ENCODE results near the gene ATF7IP. TPM values are rescaled to one million over a fixed set of nuclear protein-coding genes. Genes with fewer than 3 reads are reported as not detected.
A peak's percentile ranks its signal among the peaks of the same experiment; 100 is the strongest.

ATF7IP gene
- total and polyA plus RNA-seq, 12 donors, result 4.0 to 85.8 (median 66.2) TPM

DNA sequence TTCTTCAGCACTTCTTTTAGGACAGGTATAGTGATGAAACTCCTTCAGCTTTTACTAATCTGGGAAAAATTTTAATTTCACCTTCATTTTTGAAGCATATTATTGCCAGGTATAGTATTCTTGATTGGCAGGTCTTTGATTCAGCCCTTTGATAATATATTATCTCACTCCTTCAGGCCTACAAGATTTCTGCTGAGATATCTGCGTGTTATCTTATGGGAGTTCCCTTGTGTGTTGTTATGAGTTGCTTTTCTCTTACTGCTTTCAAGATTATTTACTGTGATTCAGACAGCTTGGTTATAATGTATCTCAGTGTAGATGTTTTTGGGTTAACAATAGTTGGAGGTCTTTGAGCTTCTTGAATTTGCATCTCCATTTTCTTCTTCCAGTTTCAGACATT lies 87.4 kb downstream of the ATF7IP start:
- Histone ChIP-seq H3K4me3 (no peak overlapping the region), H3K36me3 (peaks cover 0 to 94% (median 14%) of the 10 kb centered on the region in 9 donors), H3K4me1 (peaks cover 0 to 27% (median 0%) of the 10 kb centered on the region in 9 donors), H3K27ac (no peak overlapping the region), H3K9me3 (no peaks in the 10 kb centered on the region), H3K27me3 (no peaks in the 10 kb centered on the region)
- intact Hi-C loops (cut with DNase I), result loop anchor here in 2 of 10 donors (5.0 to 10.0 kb wide), 3 partner anchors 88 to 208 kb away; partner anchors contain the start of gene ATF7IP (in 1 of the 2)
- ATAC-seq (no peak), DNase-seq (no peak)
- WGBS, 2 donors, result 95% methylated on average over 1 of the region's 1 CpG
- no peak for TF ChIP-seq CTCF (IDR thresholded peaks at IDR 0.05)

DNA sequence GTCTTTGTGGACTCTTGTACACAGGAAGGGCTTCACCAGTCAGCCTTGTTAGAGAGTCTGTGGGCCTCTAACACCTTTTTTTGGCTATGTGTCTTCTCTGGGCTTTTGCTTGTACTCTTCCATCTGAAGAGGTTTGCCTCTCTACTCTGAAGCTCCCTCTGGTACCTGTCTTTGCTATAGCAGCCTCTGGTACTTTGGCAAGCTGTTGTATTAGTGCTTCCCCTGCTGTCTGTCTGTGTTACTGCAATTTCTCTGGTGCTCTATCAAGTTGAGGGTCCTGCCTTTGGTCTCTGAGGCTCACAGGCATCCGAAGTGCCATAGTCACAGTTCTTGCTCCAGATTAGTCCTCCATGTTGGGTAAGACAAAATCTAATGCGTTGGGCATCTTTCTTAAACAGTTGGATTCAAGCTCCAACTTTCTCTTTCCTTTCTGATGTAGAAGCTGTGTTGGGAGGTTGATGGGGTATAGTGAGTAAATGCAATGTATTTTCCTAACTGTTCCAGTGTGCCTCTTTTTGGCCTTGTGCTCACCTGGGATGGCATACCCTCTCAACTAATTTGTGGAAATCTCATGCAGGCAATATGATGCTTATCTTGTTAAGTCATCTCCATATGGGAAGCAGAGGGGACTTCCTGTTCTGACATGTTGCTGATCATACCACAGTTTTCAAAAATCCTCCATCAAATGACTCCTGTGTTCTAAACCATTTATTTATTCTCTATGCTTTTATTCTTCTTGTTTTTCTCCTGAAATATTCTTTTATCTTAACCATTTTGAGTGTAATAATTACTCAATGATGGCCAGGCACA lies 88.8 kb downstream of the ATF7IP start:
- Histone ChIP-seq H3K9me3 (no peaks in the 10 kb centered on the region), H3K27ac (no peak overlapping the region), H3K27me3 (no peaks in the 10 kb centered on the region), H3K4me3 (no peak overlapping the region), H3K36me3 (peaks cover 0 to 94% (median 14%) of the 10 kb centered on the region in 9 donors), H3K4me1 (peaks cover 0 to 27% (median 0%) of the 10 kb centered on the region in 9 donors)
- TF ChIP-seq CTCF (IDR thresholded peaks at IDR 0.05), result peak; percentile 6 to 59 (median 43)
- intact Hi-C loops (cut with DNase I), result loop anchor here in 2 of 10 donors (5.0 to 10.0 kb wide), 3 partner anchors 90 to 210 kb away; partner anchors contain the start of gene ATF7IP (in 1 of the 2)
- WGBS, 2 donors, result 49 to 67% methylated on average over 2 of the region's 2 CpGs
- ATAC-seq, result peak in 3 of 8 donors; percentile 38 to 46 (median 45)
- no peak for DNase-seq

DNA sequence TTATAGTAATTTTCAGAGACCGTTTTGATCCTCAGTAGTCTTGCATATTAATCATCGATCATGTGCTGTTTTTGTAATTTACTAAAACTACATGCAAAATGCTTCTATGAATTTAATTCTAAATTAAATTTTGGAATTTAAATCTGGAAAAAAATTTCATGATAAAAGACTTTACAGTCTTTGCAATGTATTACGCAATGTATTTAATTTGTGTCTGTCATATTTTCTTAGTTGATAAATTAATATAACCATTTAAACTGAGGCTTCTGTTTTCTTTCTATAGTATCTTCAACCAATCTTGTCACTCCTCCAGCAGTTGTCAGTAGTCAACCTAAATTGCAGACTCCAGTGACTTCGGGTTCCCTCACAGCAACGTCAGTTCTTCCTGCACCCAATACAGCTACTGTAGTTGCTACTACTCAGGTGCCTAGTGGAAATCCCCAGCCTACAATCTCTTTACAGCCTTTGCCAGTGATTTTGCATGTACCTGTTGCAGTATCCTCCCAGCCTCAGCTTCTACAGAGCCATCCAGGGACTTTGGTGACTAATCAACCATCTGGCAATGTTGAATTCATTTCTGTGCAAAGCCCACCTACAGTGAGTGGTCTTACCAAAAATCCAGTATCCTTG lies 94.8 kb downstream of the ATF7IP start:
- no peak for TF ChIP-seq CTCF (IDR thresholded peaks at IDR 0.05)
- Histone ChIP-seq H3K4me3 (no peak overlapping the region), H3K9me3 (no peaks in the 10 kb centered on the region), H3K27me3 (no peaks in the 10 kb centered on the region), H3K4me1 (no peaks in the 10 kb centered on the region), H3K36me3 (peaks cover 0 to 97% (median 20%) of the 10 kb centered on the region in 9 donors), H3K27ac (no peak overlapping the region)
- 94 to 100% methylated on average over 5 of the region's 5 CpGs for WGBS, 2 donors
- DNase-seq (no peak), ATAC-seq (no peak)
- intact Hi-C loops (cut with DNase I), result no loop called here

DNA sequence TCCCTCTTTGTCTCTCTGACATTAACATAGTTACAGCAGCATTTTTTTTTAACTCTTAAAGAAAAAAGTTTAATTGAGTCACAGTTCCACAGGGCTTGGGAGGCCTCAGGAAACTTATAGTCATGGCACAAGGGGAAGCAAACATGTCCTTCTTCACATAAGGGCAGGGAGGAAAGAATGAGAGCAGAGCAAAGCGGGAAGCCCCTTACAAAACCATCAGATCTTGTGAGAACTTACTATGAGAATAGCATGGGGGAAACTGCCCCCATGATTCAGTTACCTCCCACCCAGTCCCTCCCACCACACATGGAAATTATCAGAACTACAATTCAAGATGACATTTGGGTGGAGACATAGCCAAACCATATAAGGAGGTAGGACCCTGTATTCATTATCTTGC lies 106.0 kb downstream of the ATF7IP start:
- peaks cover 0 to 65% (median 42%) of the 10 kb centered on the region in 11 donors for H3K9me3 ChIP-seq
- H3K36me3 ChIP-seq, result peaks cover 0 to 98% (median 57%) of the 10 kb centered on the region in 9 donors
- no peaks in the 10 kb centered on the region for H3K27me3 ChIP-seq
- TF ChIP-seq CTCF (IDR thresholded peaks at IDR 0.05), result no peak
- H3K4me1 ChIP-seq, result no peaks in the 10 kb centered on the region
- intact Hi-C loops (cut with DNase I), result no loop called here
- H3K4me3 ChIP-seq, result no peak overlapping the region
- 92 to 100% methylated on average over 1 of the region's 1 CpG for WGBS, 2 donors
- DNase-seq (no peak), ATAC-seq (no peak)
- H3K27ac ChIP-seq, result no peak overlapping the region
